ENCODE results near the gene BCL11A.

BCL11A gene

GRCh38 chr2:60439219-60439974 lies 114.1 kb downstream of the BCL11A start:
- peak; percentile 21 for TF ChIP-seq CTCF (IDR thresholded peaks at IDR 0.05; ENCODE audit: insufficient read depth, low read depth, low read length, missing control alignments)
- no peak overlapping the region for H3K4me3 ChIP-seq (ENCODE audit: low read length)
- DNase-seq (ENCODE audit: low read depth): no peak

- no peak for TF ChIP-seq CTCF (IDR thresholded peaks at IDR 0.05; ENCODE audit: insufficient read depth, low read depth, low read length, missing control alignments)
- DNase-seq (ENCODE audit: low read depth): no peak
- no peak overlapping the region for H3K4me3 ChIP-seq (ENCODE audit: low read length)
Measured at GRCh38 chr2:60438653-60439052, 114.8 kb downstream of the BCL11A start.

GRCh38 chr2:60438131-60438530 lies 115.3 kb downstream of the BCL11A start:
- H3K4me3 ChIP-seq (ENCODE audit: low read length): no peak overlapping the region
- no peak for TF ChIP-seq CTCF (IDR thresholded peaks at IDR 0.05; ENCODE audit: insufficient read depth, low read depth, low read length, missing control alignments)
- DNase-seq (ENCODE audit: low read depth): no peak

GRCh38 chr2:60437080-60437696 lies 116.3 kb downstream of the BCL11A start:
- H3K4me3 ChIP-seq (ENCODE audit: low read length): no peak overlapping the region
- DNase-seq (ENCODE audit: low read depth): no peak
- TF ChIP-seq CTCF (IDR thresholded peaks at IDR 0.05; ENCODE audit: insufficient read depth, low read depth, low read length, missing control alignments): no peak

- no peak overlapping the region for H3K4me3 ChIP-seq (ENCODE audit: low read length)
- DNase-seq (ENCODE audit: low read depth): peak; percentile 58
- no peak for TF ChIP-seq CTCF (IDR thresholded peaks at IDR 0.05; ENCODE audit: insufficient read depth, low read depth, low read length, missing control alignments)
Measured at GRCh38 chr2:60433018-60433596, 120.3 kb downstream of the BCL11A start.

GRCh38 chr2:60432035-60432601 lies 121.3 kb downstream of the BCL11A start:
- peak; percentile 65 for DNase-seq (ENCODE audit: low read depth)
- no peak for TF ChIP-seq CTCF (IDR thresholded peaks at IDR 0.05; ENCODE audit: insufficient read depth, low read depth, low read length, missing control alignments)
- no peak overlapping the region for H3K4me3 ChIP-seq (ENCODE audit: low read length)

Data from epithelial cell of esophagus (primary cell).